Natural killer cell (primary cell): ENCODE results near the gene SYNPR. TPM values are rescaled to one million over a fixed set of nuclear protein-coding genes. Genes with fewer than 3 reads are reported as not detected.

ENCODE experiments used
- ATAC-seq, 3 donors: fragments of 150-1000 bp in 2 of 3; fragments of 200-7000 bp in 1 of 3; cut with Tn5 transposase; 1 replicate in 1 of 3; 2 replicates in 2 of 3; pipeline ENCODE4 v1.10.0; 2021; ENCODE audit warnings: mild to moderate bottlenecking in 2 of 3, moderate library complexity in 2 of 3
- DNase-seq, 2 donors: peaks; one replicate each; pipeline versions ENCODE4 v3.0.0 to v3.0.0-alpha.2; 2013 to 2021; ENCODE audit warnings: mixed read lengths in 1 of 2
- H3K27ac ChIP-seq: one replicate; pipeline ENCODE4 v1.5.1; 2013; ENCODE audit warnings: mild to moderate bottlenecking, low read length
- H3K27me3 ChIP-seq: one replicate; pipeline ENCODE4 v1.6.1; 2013; ENCODE audit warnings: low read length; ENCODE audit not compliant: control insufficient read depth, insufficient read depth
- H3K36me3 ChIP-seq: one replicate; pipeline ENCODE4 v1.6.1; 2013; ENCODE audit warnings: low read length; ENCODE audit not compliant: control insufficient read depth, insufficient read depth
- H3K4me1 ChIP-seq: one replicate; pipeline ENCODE4 v1.6.1; 2013; ENCODE audit warnings: low read length; ENCODE audit not compliant: control insufficient read depth, insufficient read depth
- H3K4me3 ChIP-seq: one replicate; pipeline ENCODE4 v1.5.1; 2013; ENCODE audit warnings: low read length
- H3K9me3 ChIP-seq: one replicate; pipeline ENCODE4 v1.6.1; 2013; ENCODE audit warnings: low read length; ENCODE audit not compliant: control insufficient read depth, insufficient read depth
- H3K27ac Mint-ChIP-seq, 2 donors: one replicate each; pipeline ENCODE4 v1.8.0; 2022; ENCODE audit warnings: mild to moderate bottlenecking in 2 of 2, mixed read lengths in 2 of 2, moderate library complexity in 1 of 2
- H3K27me3 Mint-ChIP-seq, 2 donors: one replicate each; pipeline ENCODE4 v1.8.0; 2022; ENCODE audit warnings: low read depth in 2 of 2, mixed read lengths in 2 of 2
- H3K36me3 Mint-ChIP-seq: one replicate; pipeline ENCODE4 v1.8.0; 2022; ENCODE audit warnings: mixed read lengths
- H3K4me1 Mint-ChIP-seq, 2 donors: one replicate each; pipeline ENCODE4 v1.8.0; 2022; ENCODE audit warnings: mixed read lengths in 2 of 2
- H3K4me3 Mint-ChIP-seq: one replicate; pipeline ENCODE4 v1.8.0; 2022; ENCODE audit warnings: mild to moderate bottlenecking, moderate library complexity, mixed read lengths
- H3K9me3 Mint-ChIP-seq, 2 donors: one replicate each; pipeline ENCODE4 v1.8.0; 2022; ENCODE audit warnings: mixed read lengths in 2 of 2
- WGBS: methylation state at CpG from one replicate; pipeline ENCODE4 v1.1.7; 2013; ENCODE audit warnings: missing lambda C conversion rate; ENCODE audit not compliant: insufficient coverage; 5-methylcytosine and 5-hydroxymethylcytosine counted together
- intact Hi-C: fragments of 100-400 bp; cut with micrococcal nuclease; formaldehyde crosslinking; loops from one replicate; pipeline ENCODE4 v1.14.2; 2022
- total RNA-seq, 4 donors: library from RNA; stranded (reverse); fragments of 120-200 nt in 1 of 4; gene quantifications; one replicate each; pipeline versions ENCODE4 v1.2.3 to v1.2.4, GENCODE V29; 2013 to 2022
- TF ChIP-seq, protein P1 (sequence below): fragments of 200-600 bp; IDR thresholded peaks from one replicate; pipeline ENCODE4 v1.8.0; 2022; ENCODE audit warnings: antibody characterized with exemption

Gene SYNPR
- total RNA-seq, 3 donors from 2014 or later (not counting 1 experiment from before 2014, with no cell fraction given), result not detected

DNA sequence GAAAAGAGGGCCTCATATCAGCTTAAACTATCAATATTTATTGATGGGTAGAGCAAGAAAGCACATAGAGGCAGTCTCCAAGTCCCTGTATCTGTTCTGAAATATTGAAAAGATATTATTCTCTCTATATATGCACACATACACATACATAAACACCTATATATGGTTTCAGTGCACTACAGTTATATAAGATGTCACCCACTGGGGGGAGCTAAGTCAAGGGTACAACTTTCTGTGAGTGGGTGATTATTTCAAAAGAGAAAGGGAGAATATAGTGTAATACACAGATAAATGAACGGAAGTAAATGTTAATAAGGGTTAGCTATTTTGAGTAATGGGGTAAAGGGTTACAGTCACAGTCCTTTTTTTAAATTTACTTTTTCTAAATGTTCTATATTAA is 383.1 kb downstream of the SYNPR start:
- Mint-ChIP-seq H3K27ac (no peak overlapping the region), H3K4me1 (no peaks in the 10 kb centered on the region), H3K4me3 (no peak overlapping the region), H3K36me3 (no peaks in the 10 kb centered on the region), H3K27me3 (no peaks in the 10 kb centered on the region), H3K9me3 (no peaks in the 10 kb centered on the region)
- Histone ChIP-seq H3K27ac (no peak overlapping the region), H3K4me3 (no peak overlapping the region), H3K4me1 (no peaks in the 10 kb centered on the region), H3K9me3 (no peaks in the 10 kb centered on the region), H3K36me3 (no peaks in the 10 kb centered on the region), H3K27me3 (no peaks in the 10 kb centered on the region)
- no peak for ATAC-seq
- intact Hi-C loops, result no loop called here
- DNase-seq, result no peak
- TF ChIP-seq, protein P1, sequence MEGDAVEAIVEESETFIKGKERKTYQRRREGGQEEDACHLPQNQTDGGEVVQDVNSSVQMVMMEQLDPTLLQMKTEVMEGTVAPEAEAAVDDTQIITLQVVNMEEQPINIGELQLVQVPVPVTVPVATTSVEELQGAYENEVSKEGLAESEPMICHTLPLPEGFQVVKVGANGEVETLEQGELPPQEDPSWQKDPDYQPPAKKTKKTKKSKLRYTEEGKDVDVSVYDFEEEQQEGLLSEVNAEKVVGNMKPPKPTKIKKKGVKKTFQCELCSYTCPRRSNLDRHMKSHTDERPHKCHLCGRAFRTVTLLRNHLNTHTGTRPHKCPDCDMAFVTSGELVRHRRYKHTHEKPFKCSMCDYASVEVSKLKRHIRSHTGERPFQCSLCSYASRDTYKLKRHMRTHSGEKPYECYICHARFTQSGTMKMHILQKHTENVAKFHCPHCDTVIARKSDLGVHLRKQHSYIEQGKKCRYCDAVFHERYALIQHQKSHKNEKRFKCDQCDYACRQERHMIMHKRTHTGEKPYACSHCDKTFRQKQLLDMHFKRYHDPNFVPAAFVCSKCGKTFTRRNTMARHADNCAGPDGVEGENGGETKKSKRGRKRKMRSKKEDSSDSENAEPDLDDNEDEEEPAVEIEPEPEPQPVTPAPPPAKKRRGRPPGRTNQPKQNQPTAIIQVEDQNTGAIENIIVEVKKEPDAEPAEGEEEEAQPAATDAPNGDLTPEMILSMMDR, result no peak
- WGBS, result no CpG with 5 or more reads among the region's 1 CpG

DNA sequence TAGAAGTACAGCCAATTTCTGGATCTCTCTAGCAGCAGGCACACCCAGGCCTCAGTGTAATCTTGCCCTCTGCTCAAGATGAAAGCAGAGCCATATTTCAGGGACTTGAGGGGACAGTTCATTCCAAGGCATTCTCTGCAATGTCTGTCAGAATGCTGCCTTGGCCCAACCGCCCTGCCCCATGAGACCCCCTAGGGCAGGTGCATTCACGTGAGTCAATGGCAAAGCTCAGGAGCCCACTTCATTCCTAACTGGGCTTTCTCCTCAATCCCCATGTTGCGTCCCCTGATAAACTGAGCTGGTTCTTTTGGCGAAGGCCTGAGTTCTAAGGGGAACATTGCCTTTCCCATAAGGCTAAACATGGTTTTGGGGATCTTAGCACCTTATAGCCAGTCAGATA is 383.9 kb downstream of the SYNPR start:
- no peak overlapping the region for H3K27ac Mint-ChIP-seq

DNA sequence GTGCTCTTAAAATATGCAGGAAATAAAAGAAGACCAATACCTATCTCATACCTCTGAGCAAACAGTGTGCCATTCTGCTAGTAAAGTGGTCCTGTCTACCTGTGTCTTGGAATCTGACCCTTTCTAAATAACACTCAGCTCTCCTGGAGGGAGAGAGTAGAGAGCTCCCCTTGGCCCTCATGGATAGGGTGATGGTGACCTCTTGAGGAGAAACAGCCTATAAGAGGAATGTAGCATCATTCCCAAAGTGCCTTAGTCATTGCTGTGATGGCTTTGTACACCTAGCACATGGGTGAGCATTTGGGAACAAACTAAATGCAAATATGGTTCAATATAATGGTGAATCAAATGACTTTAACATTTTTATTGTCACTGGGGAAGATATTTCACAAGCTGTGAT is 384.4 kb downstream of the SYNPR start:
- Histone ChIP-seq H3K4me3 (no peak overlapping the region), H3K36me3 (no peaks in the 10 kb centered on the region), H3K9me3 (no peaks in the 10 kb centered on the region), H3K4me1 (no peaks in the 10 kb centered on the region), H3K27me3 (no peaks in the 10 kb centered on the region), H3K27ac (no peak overlapping the region)
- TF ChIP-seq, protein P1, result no peak
- DNase-seq (no peak), ATAC-seq (no peak)
- H3K36me3 Mint-ChIP-seq, result no peaks in the 10 kb centered on the region
- H3K4me3 Mint-ChIP-seq, result no peak overlapping the region
- H3K4me1 Mint-ChIP-seq, result no peaks in the 10 kb centered on the region
- H3K27me3 Mint-ChIP-seq, result no peaks in the 10 kb centered on the region
- H3K27ac Mint-ChIP-seq, result no peak overlapping the region
- intact Hi-C loops, result no loop called here
- H3K9me3 Mint-ChIP-seq, result no peaks in the 10 kb centered on the region

More for the DNA sequence above, 383.9 kb downstream of the SYNPR start:
- 85% methylated on average over 4 of the region's 4 CpGs for WGBS
- no peaks in the 10 kb centered on the region for H3K9me3 ChIP-seq
- intact Hi-C loops, result no loop called here
- H3K9me3 Mint-ChIP-seq, result no peaks in the 10 kb centered on the region
- H3K4me3 Mint-ChIP-seq, result no peak overlapping the region
- ATAC-seq, result no peak
- no peak for DNase-seq
- no peaks in the 10 kb centered on the region for H3K36me3 Mint-ChIP-seq
- TF ChIP-seq, protein P1, result no peak
- no peak overlapping the region for H3K27ac ChIP-seq
- no peaks in the 10 kb centered on the region for H3K27me3 Mint-ChIP-seq
- no peaks in the 10 kb centered on the region for H3K36me3 ChIP-seq
- H3K4me1 Mint-ChIP-seq, result no peaks in the 10 kb centered on the region
- H3K4me3 ChIP-seq, result no peak overlapping the region
- H3K27me3 ChIP-seq, result no peaks in the 10 kb centered on the region
- H3K4me1 ChIP-seq, result no peaks in the 10 kb centered on the region
